Activated CD4-positive, CD25-positive, alpha-beta regulatory T cell treated with anti-CD3 and anti-CD28 coated beads, Interleukin-2, amount 50 U/mL, for 72 hours (primary cell): ENCODE data around the gene PSORS1C1.
"Not testable (repeated sequence)": the region's sequence is repeated elsewhere in the genome, so short reads cannot be mapped to it uniquely, and the experiment has no call there.

ENCODE experiments used
- DNase-seq: peaks from one replicate; pipeline ENCODE4 v3.0.0; 2021

The PSORS1C1 gene

DNA sequence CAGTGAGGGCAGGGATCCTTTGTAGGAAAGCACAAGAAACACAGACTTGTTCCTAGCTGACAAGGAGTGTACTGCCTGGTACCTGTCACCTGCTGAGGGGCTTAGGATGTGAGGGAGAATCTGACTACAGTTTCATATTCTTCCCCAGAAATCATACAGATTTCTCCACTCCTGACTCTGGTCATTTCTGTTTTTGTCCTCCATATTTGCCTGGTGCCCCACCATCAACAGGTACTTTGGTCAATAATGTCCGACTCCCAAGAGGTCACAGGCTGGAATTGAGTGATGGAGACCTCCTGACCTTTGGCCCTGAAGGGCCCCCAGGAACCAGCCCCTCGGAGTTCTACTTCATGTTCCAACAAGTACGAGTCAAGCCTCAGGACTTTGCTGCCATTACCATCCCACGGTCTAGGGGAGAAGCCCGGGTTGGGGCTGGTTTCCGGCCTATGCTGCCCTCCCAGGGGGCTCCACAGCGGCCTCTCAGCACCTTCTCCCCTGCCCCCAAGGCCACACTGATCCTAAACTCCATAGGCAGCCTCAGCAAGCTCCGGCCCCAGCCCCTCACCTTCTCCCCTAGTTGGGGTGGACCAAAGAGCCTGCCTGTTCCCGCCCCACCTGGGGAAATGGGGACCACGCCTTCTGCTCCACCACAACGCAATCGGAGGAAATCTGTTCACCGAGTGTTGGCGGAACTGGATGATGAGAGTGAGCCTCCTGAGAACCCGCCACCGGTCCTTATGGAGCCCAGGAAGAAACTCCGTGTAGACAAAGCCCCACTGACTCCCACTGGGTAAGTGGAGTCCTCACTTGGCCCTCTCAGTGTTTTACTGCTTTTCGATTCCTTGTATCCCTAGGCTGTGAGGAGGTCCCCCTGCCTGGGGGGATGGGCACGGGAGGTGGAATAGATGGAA is 46.9 kb downstream of the PSORS1C1 start:
- DNase-seq: no peak

GRCh38 chr6:31162463-31163165 is 48.0 kb downstream of the PSORS1C1 start:
- DNase-seq: no peak

DNA sequence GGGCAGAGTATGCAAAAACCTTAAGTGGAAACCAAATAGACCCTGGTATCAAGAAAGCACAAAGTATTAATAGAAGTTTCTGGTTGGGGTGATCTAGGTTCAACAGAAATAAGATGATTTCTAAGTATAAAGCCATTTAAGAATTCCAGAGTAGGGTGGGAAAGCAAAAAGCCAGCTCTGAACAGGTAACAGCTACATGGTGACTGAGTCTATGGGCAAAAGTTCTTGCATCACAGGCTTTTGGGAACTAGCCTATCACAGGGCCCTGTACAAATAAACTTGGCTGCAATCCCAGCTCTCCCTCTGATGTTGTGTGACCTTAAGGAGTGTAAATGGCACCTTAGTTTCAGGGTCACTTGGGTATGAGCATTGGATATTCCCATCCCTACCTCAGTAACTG is 49.3 kb downstream of the PSORS1C1 start:
- DNase-seq: no peak

GRCh38 chr6:31164475-31165063 is 50.0 kb downstream of the PSORS1C1 start:
- DNase-seq: not testable (repeated sequence)

GRCh38 chr6:31165064-31165832 is 50.6 kb downstream of the PSORS1C1 start:
- DNase-seq: not testable (repeated sequence)

DNA sequence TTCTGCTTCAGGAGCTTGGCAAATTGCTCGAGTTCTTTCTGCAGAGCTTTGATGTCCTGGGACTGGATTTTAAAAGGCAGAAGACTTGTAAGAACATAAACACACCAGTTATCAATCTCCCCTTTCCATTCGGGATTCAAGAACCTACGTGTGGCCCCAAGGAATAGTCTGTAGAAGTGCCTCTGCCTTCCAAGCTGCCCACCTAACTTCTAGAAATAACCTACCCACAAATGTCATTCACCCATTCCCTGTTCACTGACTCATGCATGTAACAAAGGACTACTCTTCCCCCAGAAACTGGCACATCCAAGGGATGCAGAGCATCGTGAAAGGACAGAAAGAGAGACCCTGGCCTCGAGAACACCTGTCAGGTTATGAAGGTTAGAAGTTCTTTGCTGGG is 51.4 kb downstream of the PSORS1C1 start:
- no peak for DNase-seq

DNA sequence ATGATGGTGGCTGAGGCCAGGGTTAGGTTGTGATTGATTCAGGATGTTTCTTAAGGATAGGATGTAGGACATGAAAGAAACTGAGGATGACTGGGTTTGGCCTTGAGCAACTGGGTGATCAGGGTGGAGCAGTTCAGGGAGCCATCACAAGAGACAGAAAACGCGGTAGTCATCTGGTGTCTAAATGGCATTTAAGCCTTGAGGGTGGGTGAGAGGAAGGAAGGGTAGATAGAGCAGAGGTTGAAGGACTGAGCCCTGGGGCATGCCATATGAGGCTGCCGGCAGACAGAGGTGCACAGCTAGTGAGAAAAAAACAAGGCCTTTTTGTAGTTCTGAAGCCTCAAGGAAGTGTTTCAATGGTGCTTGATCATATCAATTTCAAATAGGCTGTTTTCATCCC is 54.0 kb downstream of the PSORS1C1 start:
- DNase-seq: no peak

GRCh38 chr6:31169123-31169857 is 54.7 kb downstream of the PSORS1C1 start:
- DNase-seq: no peak

DNA sequence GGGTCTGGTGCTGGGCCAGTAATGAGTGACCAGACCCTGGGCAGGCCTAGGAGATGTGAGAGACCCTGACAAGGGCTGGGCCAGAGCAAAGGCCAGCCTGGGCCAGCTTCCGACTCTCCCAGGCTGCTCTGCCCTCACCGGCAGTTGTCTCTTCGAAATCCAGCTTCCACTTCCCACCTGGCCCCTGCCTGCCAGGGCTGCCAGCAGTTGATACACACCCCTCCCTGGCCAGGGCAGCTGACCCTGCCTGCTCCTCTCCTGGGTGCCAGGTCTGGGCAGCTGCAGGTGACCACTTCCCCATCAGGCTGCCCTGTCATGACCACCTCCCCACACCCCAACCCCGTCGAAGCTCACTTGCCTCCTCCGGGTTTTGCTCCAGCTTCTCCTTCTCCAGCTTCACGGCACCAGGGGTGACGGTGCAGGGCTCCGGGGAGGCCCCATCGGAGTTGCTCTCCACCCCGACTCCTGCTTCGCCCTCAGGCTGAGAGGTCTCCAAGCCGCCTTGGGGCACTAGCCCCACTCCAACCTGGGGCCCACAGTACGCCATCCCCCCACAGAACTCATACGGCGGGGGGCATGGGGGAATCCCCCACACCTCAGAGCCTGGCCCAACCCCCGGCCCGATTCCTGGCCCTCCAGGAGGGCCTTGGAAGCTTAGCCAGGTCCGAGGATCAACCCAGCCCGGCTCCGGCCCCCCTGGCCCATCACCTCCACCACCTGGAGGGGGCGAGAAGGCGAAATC is 55.4 kb downstream of the PSORS1C1 start:
- DNase-seq: not testable (repeated sequence)

DNA sequence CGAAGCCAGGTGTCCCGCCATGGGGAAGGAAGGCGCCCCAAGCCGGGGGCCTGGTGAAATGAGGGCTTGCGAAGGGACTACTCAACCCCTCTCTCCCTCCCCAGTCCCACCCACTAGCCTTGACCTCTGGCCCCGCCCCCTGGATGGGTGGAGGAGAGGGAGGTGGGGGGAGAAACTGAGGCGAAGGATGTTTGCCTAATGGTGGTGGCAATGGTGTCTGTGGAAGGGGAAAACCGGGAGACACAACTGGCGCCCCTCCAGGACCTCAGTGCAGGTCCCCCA is 55.9 kb downstream of the PSORS1C1 start, which contains the start of gene POU5F1:
Gene POU5F1 (minus strand): TSS at position 83 of the 282 bp plus-strand sequence. CDS start 62 bp downstream, at position 21.
- DNase-seq: no peak

DNA sequence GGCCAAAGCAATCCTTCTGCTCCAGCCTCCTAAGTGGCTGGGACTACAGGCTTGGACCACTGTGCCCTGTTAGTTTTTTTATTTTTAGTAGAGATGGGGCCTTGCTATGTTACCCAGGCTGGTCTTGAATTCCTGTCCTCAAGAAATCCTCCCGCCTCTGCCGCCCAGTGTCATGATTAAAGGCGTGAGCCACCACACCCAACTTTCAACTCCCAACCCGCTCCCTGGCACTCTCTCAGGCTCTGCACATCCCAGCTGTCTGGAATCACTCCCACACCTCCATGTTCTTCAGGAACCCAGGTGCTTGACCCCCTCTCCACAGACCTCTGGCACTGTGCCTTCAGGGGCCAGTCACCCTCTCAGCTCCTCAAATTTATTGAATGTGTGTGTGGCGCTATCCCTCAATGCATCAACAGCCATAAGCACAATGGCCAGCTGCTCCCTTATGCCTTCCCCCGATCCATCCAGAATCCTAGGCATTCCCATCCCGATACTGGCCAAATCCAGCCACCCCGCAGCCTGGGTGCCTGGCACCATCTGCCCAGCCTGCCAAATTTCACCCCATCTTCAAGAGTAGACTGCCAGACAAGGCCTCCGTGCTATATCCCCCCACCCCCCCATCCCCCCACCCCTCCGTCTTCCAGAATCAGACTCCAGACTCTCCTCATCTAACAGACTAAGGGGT is 56.5 kb downstream of the PSORS1C1 start:
- no peak for DNase-seq

DNA sequence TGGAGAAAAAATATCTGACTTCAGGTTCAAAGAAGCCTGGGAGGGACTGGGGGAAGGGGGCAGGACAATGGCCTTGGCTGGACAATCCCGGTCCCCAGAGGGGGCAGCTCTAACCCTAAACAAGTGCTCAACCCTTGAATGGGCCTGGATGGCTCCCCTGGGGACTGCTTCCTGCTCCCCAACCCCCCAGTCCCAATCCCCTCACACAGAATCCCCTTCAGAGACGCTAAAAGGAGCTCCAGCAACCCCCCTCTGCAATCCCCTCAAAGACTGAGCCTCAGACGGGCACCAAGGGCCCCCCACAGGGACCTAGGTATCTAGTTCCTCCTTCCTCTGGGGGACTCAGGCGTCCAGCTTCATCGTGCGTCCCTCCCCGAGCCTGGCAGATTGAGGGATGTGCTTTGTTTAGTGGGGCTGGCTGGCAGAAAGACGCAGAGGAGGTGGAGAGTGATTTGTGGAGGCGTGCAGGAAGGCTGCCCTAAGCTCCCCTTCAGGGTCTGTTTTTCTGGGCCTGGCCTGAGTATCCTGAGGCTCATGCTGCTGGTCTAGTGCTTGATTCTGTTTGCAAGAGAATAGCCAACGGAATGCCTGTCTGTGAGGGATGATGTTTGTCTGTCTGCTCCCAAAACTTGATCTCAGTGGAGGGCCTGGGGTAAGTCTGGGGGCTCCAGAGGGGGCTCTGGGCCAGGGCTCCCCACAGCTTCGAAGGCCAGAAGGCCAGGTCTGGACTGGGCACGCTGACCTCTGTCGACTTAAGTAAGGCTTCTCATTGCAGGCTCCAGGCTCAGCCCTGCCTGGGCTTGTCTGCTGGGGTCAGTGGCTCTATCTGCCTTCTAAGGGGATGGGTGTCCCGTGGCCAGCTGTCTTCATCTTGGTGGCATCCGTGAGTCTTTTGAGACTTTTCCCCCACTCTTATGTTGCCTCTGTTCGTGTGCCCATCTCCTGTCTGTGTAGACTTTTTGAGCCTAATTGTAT is 57.6 kb downstream of the PSORS1C1 start:
- DNase-seq: no peak

DNA sequence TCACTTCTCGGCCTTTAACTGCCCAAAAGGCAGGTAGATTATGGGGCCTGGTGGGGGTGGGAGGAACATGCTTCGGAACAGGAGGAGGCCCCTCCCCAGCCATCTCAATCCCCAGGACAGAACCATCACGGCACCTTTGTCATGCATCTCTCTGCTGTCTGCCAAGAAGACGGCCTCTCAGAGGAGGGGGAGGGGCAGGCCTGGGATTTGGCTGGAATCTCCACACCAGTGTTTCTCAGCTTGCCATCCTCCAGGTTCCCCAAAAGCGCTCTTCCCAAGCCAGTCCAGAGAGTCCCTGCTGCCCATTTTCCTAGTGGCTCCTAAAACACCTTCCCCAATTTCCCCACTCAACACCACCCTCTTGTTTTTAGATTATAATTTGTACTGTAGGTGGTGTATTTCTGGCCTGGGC is 58.4 kb downstream of the PSORS1C1 start:
- DNase-seq: no peak

- no peak for DNase-seq
Observed at GRCh38 chr6:31173406-31173805, 58.8 kb downstream of the PSORS1C1 start.

- no peak for DNase-seq
Observed at GRCh38 chr6:31174378-31174777, 59.8 kb downstream of the PSORS1C1 start.

DNA sequence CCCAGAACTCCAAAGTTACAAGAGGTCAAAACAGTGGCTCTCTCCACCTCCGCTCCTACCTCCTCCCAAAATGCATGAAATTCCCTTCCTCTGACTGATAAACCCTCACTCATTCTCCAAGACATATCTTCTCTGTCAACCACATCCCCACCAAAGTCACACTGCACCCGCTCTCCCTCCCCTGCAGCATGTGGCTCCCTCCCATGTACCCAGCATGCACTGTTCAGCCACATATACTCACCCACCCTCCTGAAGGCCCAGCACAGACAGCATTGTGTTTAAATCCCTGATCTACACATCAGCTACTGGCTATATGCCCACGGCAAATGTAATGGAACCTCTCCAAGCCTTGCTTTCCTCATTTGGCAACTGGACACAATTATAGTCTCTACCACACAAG is 61.4 kb downstream of the PSORS1C1 start:
- DNase-seq: no peak

GRCh38 chr6:31178143-31179041 is 63.8 kb downstream of the PSORS1C1 start:
- DNase-seq: no peak

DNA sequence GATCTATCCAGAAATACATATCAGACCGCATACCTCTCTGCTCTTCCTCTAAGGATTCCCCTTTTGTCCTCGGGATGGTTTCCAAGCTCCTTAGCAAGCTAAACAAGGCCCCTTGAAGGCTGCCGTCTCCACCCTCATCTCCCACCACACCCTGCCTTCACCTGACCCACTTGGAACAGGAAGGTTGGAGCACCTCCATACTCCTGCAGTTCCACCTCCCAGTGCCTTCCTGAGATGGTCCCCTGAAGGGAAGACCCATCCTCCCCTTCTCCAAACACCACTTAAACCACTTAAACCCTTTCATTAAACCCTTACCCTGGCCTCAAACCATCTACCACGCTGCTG is 64.4 kb downstream of the PSORS1C1 start:
- DNase-seq: no peak

- DNase-seq: no peak
Observed at GRCh38 chr6:31179896-31180295, 65.3 kb downstream of the PSORS1C1 start.
